HEK293 (cell line): ENCODE data around the gene PCNX3.

Experiments
- KLF7 ChIP-seq: fragments of 450-650 bp; formaldehyde crosslinking; IDR thresholded peaks from 2 replicates; pipeline ENCODE4 v1.5.1; 2016; ENCODE audit warnings: missing biosample characterization, missing genetic modification characterization, borderline replicate concordance
- OVOL3 ChIP-seq: fragments of 450-650 bp; formaldehyde crosslinking; IDR thresholded peaks from 2 replicates; pipeline ENCODE4 v1.5.1; 2016; ENCODE audit warnings: missing biosample characterization, missing genetic modification characterization
- ZNF112 ChIP-seq: fragments of 450-650 bp; formaldehyde crosslinking; IDR thresholded peaks from 2 replicates; pipeline ENCODE4 v1.5.0; 2017; ENCODE audit warnings: missing biosample characterization, missing genetic modification characterization
- ZNF623 ChIP-seq: fragments of 450-650 bp; formaldehyde crosslinking; IDR thresholded peaks from 2 replicates; pipeline ENCODE4 v1.5.1; 2016; ENCODE audit warnings: missing biosample characterization, missing genetic modification characterization
- TF ChIP-seq, protein P1 (sequence below): fragments of 450-650 bp; formaldehyde crosslinking; IDR thresholded peaks from 2 replicates; pipeline ENCODE4 v1.5.1; 2016; ENCODE audit warnings: missing biosample characterization, missing genetic modification characterization
- TF ChIP-seq, protein P2 (sequence below): sonication (generic); formaldehyde crosslinking; IDR thresholded peaks from 2 replicates; pipeline ENCODE4 v1.8.1; 2022; ENCODE audit warnings: mild to moderate bottlenecking, moderate library complexity, missing genetic modification reagents

DNA sequence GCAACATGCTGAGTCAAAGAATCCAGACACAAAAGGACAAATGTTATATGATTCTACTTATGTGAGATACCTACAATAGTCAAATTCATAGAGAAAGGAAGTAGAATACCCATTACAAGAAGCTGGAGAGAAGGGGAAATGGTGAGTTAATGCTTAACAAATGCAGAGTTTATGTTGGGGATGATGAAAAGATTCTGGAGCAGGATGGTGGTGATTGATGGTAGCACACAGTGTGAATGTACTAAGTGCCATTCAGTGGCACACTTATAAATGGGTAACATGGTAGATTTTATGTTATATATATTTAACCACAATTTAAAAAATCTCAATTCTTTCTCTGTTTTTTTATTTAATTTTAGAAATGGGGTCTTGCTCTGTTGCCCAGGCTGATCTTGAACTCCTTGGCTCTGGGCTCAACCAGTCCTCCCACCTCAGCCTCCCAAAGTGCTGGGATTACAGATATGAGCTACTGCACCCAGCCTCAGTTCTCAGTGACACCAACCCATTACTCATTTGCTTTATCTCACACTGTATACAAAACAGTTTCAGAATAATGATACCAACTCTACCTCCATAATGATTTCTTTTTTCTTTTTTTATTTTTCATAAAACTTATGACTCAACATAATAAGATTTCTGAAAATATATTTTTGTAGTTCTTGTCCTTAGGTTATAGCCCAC, 56.7 kb downstream of the PCNX3 start:
- TF ChIP-seq ZNF623 = no peak
- no peak for TF ChIP-seq OVOL3 (tag by site-specific recombination)
- no peak for TF ChIP-seq KLF7 (tag by site-specific recombination)
- TF ChIP-seq ZNF112 = no peak
- TF ChIP-seq, protein P1, sequence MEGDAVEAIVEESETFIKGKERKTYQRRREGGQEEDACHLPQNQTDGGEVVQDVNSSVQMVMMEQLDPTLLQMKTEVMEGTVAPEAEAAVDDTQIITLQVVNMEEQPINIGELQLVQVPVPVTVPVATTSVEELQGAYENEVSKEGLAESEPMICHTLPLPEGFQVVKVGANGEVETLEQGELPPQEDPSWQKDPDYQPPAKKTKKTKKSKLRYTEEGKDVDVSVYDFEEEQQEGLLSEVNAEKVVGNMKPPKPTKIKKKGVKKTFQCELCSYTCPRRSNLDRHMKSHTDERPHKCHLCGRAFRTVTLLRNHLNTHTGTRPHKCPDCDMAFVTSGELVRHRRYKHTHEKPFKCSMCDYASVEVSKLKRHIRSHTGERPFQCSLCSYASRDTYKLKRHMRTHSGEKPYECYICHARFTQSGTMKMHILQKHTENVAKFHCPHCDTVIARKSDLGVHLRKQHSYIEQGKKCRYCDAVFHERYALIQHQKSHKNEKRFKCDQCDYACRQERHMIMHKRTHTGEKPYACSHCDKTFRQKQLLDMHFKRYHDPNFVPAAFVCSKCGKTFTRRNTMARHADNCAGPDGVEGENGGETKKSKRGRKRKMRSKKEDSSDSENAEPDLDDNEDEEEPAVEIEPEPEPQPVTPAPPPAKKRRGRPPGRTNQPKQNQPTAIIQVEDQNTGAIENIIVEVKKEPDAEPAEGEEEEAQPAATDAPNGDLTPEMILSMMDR (tag by site-specific recombination) = no peak
- TF ChIP-seq, protein P2, sequence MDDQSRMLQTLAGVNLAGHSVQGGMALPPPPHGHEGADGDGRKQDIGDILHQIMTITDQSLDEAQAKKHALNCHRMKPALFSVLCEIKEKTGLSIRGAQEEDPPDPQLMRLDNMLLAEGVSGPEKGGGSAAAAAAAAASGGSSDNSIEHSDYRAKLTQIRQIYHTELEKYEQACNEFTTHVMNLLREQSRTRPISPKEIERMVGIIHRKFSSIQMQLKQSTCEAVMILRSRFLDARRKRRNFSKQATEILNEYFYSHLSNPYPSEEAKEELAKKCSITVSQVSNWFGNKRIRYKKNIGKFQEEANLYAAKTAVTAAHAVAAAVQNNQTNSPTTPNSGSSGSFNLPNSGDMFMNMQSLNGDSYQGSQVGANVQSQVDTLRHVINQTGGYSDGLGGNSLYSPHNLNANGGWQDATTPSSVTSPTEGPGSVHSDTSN (CRISPR knock-in tag) = no peak
